HS-27A (cell line): ENCODE results near the gene ABCC8.
"Not testable (repeated sequence)": the region's sequence is repeated elsewhere in the genome, so short reads cannot be mapped to it uniquely, and the experiment has no call there.

Source experiments
- DNase-seq: peaks from one replicate; pipeline ENCODE4 v3.0.0-alpha.2; 2012; ENCODE audit warnings: low read depth, missing footprints

ABCC8 gene

GRCh38 chr11:17428261-17428660, 48.4 kb downstream of the ABCC8 start:
- DNase-seq: no peak

DNA sequence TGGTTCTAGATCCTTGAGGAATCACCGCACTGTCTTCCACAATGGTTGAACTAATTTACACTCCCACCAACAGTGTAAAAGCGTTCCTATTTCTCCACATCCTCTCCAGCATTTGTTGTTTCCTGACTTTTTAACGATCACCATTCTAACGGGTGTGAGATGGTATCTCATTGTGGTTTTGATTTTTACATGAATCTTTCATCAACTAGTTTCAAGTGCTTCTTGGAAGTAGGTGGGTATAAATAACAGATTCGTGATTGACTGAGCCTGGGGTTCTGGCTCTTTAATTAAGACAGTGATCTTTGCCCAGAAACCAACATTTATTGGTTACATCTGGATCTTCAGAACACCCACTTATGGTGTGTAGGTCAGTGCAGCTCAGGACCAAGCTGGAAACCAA, 50.4 kb downstream of the ABCC8 start:
- not testable (repeated sequence) for DNase-seq

GRCh38 chr11:17423533-17424310, 52.9 kb downstream of the ABCC8 start:
- no peak for DNase-seq

GRCh38 chr11:17421781-17422180, 54.9 kb downstream of the ABCC8 start:
- DNase-seq: no peak

- no peak for DNase-seq
Observed at GRCh38 chr11:17418444-17419081, 58.1 kb downstream of the ABCC8 start.

- no peak for DNase-seq
Observed at GRCh38 chr11:17416492-17416891, 60.2 kb downstream of the ABCC8 start.

DNA sequence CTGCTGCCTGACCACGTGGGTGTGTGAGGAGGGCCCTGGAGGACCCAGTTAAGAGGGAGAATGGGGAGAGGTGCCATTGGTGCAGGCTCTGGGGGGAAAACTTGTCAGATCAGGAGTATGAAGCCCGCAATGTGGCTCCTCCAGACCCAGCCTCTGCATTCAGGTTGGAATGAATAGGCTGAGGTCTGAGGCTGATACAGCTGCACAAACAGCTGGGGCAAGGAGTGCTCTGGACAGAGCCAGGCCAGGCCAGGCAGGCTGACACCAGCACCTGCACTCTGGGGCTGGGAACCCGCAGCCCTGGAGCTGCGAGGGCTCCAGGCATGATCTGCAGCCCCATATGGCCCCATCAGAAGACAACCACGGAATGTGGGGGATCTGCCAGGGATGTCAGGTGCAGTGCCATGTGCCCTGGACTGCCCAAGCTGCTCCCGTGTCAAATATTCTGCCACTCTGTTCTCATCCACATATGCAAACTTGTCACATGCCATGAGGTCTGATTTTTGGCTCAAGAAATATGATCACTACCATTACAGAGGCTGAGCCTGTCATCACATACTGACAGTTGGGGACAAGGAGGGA, 61.0 kb downstream of the ABCC8 start:
- no peak for DNase-seq

GRCh38 chr11:17414992-17415391, 61.7 kb downstream of the ABCC8 start:
- no peak for DNase-seq

- no peak for DNase-seq
Observed at GRCh38 chr11:17414317-17414737, 62.3 kb downstream of the ABCC8 start.

- no peak for DNase-seq
Observed at GRCh38 chr11:17413414-17414316, 63.0 kb downstream of the ABCC8 start.

DNA sequence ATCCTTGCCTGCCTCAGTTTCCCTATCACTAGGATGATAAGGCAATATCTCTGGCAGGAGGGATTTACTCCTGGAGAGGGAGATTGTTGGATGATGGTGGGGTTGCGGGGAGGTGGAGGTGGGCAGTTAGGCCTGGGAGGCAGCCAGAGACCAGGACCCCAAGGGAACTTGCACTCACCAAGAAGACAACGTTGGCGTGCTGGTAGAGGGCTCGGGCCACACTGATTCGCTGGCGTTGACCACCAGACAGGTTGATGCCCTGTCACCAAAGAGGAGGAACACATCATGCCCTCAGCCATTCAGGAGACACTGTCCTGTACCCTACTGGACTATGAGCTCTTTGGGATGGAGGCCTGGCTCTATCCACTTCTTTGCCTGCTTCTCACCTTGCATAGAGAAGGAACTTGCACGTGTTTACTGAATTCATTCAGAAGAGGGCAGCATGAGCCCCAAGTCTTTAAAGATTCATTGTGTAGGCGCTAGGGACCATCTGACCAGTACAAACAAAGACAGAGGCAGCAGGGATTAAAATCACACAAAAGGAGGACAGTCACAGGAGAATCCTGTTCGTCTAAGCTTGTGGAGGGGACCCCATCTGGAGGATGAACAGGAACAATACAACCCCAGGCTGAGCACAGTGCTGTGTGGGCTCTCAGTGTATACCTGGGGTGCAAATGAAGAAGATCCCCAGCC, 64.0 kb downstream of the ABCC8 start:
- DNase-seq: no peak

DNA sequence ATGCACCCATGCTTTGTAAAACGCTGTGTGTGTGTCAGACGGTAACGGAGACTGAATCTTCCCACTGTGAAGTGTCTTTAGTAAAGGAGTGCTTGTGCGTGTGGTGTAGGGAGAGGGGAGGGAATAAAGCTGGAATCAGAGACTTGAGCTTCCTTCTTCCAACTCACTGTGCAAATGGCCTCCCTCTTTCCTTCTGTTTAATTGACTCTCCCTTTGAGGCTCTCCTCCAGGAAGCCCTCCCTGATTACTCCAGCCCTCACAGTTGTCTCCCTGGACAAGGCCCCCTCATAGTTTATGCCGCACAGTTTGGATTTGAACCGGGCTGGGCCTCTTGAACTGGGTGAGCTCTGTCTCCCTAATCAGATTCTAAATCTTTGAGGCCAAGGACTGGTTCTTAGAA, 65.2 kb downstream of the ABCC8 start:
- DNase-seq: no peak

DNA sequence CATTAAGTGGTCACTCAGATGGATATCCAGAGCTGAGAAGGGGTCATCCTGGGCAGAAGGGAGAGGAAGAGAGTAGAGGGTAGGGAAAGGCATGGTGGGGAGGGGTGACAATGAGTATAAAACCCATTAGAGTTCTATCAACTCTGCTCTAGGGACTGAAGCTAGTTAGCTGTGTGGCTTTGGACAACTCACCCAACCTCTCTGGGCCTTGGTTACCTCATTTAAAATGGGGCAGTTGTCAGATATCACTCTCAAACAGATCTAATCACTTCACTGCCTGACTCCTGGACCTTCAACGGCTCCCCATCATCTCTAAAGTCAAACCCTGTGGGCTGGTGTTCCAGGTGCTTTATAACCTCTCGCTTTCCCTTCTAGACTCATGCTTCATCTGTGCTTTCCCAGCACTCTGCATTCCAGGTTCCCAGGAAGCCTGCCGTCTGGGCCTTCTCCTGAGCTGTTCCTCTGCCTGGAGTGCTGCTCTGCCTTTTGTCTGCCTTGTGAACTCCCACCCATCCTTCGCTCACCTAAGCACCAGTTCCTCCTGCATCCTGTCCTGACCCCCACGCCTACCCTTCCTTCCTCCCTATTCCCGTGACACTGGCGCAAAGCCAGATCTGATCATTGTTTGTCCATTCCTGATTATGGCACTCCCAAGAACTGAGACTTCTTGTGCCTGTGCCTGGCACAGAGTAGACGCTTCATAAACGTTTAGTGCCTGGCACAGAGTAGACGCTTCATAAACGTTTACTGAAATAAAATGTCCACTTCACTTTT, 65.9 kb downstream of the ABCC8 start:
- DNase-seq: no peak

DNA sequence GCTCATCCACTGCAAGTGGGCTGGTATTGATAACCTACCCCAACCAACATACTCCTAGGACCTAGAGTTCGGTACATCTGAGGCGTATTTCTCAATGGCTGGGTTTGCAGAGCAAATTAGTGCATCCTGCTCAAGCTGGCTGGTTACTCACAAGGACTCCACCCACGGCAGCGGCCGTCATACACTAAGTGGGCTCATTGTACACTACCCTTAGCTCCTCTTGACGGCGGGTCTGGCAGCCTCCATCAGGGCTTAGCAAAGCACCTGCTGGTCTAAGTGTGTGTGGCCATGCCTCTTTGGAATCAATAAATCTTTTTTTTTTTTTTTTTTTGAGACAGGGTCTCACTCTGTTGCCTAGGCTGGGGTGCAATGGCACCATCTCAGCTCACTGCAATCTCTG, 68.0 kb downstream of the ABCC8 start:
- no peak for DNase-seq

DNA sequence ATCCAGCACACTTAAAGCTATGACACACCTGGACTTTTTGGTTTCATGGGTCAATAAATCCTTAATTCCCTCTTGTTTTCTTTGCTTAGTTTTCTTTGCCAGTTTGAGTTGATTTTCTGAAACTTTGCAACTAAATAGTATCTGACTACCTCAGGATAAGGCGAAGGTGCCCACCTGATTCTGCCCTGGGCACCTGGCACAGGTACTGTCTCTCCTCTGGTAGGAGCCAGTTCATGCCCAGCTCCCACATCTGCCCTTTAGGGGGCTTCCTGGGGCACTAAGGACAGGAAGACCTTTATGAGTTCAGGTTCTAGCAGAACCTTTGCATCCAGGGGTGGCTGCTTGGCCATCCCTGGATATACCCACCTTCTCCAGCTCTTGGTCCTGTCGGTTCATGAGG, 68.6 kb downstream of the ABCC8 start:
- DNase-seq: no peak

- no peak for DNase-seq
Observed at GRCh38 chr11:17407575-17407974, 69.1 kb downstream of the ABCC8 start.

- DNase-seq: no peak
Observed at GRCh38 chr11:17406818-17407149, 69.9 kb downstream of the ABCC8 start.

DNA sequence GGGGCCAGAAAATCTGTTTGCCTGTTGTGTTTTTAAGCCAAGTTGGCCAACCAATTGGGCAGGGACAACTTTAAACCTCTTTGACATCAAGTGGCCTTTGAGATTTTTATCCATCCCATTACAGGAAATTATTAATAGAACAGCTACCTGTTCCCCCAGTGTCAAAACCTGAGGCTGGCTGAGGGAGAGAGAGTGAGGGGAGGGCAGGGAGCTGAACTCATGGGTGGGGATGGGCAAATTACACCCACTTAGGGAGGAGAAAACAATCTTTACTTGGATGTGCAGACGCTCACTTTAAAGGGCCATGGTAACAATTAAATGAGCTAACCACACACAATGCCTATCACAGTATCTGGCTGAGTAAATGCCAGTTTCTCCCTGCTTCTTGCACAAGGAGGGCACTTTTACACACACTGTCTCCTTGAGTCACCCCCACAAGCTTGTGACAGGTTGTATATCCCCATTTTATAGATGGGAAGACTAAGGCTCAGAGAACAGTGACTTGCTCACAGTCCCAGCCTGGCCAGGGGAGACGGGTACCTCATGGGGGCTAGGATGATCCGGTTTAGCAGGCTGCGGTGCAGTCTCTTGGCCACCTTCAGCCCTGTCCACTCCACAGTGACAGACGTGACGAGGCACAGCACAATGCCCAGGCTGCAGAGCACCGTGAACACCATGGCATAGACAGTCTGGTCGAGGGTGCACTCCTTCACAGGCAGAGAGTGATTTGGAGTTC, 70.4 kb downstream of the ABCC8 start:
- no peak for DNase-seq

GRCh38 chr11:17405232-17406005, 71.2 kb downstream of the ABCC8 start:
- no peak for DNase-seq
